Testis (tissue), 2 donors: Measurements from ENCODE around the gene TMEM181.

Experiments
- CTCF ChIP-seq, 3 experiments: fragments of 450-650 bp in 2 of 3; fragments of 200-600 bp in 1 of 3; sonication (generic) in 1 of 3; IDR thresholded peaks; one replicate each; pipeline ENCODE4 v1.5.1; 2016 to 2019; ENCODE audit warnings: antibody characterized with exemption in 3 of 3, mild to moderate bottlenecking in 2 of 3, moderate library complexity in 1 of 3
- POLR2A ChIP-seq: fragments of 450-650 bp; IDR thresholded peaks from one replicate; pipeline ENCODE4 v1.6.1; 2017; ENCODE audit warnings: antibody characterized with exemption, mild to moderate bottlenecking, moderate library complexity

DNA sequence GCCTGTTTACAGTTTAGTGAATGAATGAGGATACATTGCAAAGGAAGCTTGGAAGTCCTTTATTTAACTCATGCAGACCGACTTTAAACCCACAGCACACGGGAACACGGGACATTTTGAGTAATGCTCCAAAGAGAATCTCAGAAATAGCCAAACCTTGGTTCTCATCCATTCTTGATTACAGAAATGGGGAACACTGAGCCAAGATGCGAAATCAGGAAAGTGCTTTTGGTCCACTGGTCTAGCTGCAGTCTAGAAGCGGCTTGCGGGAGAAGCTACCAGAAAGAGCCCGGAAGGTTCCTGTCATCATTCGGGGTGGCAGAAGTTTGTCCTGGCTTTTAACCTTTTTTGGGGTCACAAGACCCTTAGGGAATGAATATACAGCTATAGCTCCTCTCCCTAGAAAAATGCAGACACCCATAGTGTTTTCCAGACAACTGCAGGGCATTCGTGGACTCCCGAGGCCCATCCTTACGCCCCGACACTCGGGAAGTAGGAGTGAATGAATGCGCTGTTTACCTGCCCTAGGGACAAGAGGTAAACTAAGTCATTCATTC, 475 bp upstream of the TMEM181 start:
- TF ChIP-seq CTCF (IDR thresholded peaks at IDR 0.05), result no peak
- TF ChIP-seq POLR2A, result no peak
